OCI-LY7 (cell line): ENCODE results near the gene DDX51.

ENCODE experiments used
- CTCF ChIP-seq: fragments of 200-600 bp; sonication (generic); conservative IDR thresholded peaks from 2 replicates; pipeline ENCODE4 v1.5.1; 2014; ENCODE audit warnings: mild to moderate bottlenecking, antibody characterized with exemption, low read length, moderate library complexity, mixed read lengths
- EZH2phosphoT487 ChIP-seq: fragments of 200-600 bp; sonication (generic); IDR thresholded peaks from 2 replicates; pipeline ENCODE4 v1.6.1; 2018; ENCODE audit warnings: low read depth, borderline replicate concordance, mild to moderate bottlenecking, mixed run types, antibody characterized with exemption, low read length, moderate library complexity, mixed read lengths

- TF ChIP-seq CTCF (no peak), EZH2phosphoT487 (no peak)
These were observed 17.1 kb upstream of the DDX51 start for GRCh38 chr12:132161036-132161781.
